ENCODE data around the gene IGFBP5.

IGFBP5 gene

GRCh38 chr2:216654528-216655052 is 40.8 kb downstream of the IGFBP5 start:
- no peak overlapping the region for H3K4me3 ChIP-seq (ENCODE audit: low read depth, low read length)
- no peaks in the 10 kb centered on the region for H3K27me3 ChIP-seq (ENCODE audit: control insufficient read depth, insufficient read depth, low read length)
- peaks cover 9% of the 10 kb centered on the region; the same call in 1 of the 2 replicates for H3K4me1 ChIP-seq (ENCODE audit: control insufficient read depth, insufficient read depth, low read length)
- no peak overlapping the region for H3K9ac ChIP-seq (ENCODE audit: low read depth, low read length)
- no peaks in the 10 kb centered on the region for H3K9me3 ChIP-seq (ENCODE audit: control insufficient read depth, insufficient read depth, low read length)
- H3K36me3 ChIP-seq (ENCODE audit: control insufficient read depth, insufficient read depth, low read length), result peaks cover 11% of the 10 kb centered on the region; the same call in 1 of the 2 replicates
- H3K27ac ChIP-seq (ENCODE audit: low read depth, low read length), result no peak overlapping the region

GRCh38 chr2:216653931-216654365 is 41.4 kb downstream of the IGFBP5 start:
- no peaks in the 10 kb centered on the region for H3K9me3 ChIP-seq (ENCODE audit: control insufficient read depth, insufficient read depth, low read length)
- H3K27me3 ChIP-seq (ENCODE audit: control insufficient read depth, insufficient read depth, low read length), result no peaks in the 10 kb centered on the region
- H3K36me3 ChIP-seq (ENCODE audit: control insufficient read depth, insufficient read depth, low read length), result peaks cover 6% of the 10 kb centered on the region; the same call in 1 of the 2 replicates
- peaks cover 9% of the 10 kb centered on the region; the same call in 1 of the 2 replicates for H3K4me1 ChIP-seq (ENCODE audit: control insufficient read depth, insufficient read depth, low read length)
- no peak overlapping the region for H3K27ac ChIP-seq (ENCODE audit: low read depth, low read length)
- no peak overlapping the region for H3K4me3 ChIP-seq (ENCODE audit: low read depth, low read length)
- no peak overlapping the region for H3K9ac ChIP-seq (ENCODE audit: low read depth, low read length)

- Histone ChIP-seq H3K4me1 (ENCODE audit: control insufficient read depth, insufficient read depth, low read length) (peaks cover 9% of the 10 kb centered on the region; the same call in 1 of the 2 replicates), H3K27ac (ENCODE audit: low read depth, low read length) (no peak overlapping the region), H3K36me3 (ENCODE audit: control insufficient read depth, insufficient read depth, low read length) (peaks cover 3% of the 10 kb centered on the region; the same call in 1 of the 2 replicates), H3K9ac (ENCODE audit: low read depth, low read length) (no peak overlapping the region), H3K4me3 (ENCODE audit: low read depth, low read length) (no peak overlapping the region), H3K27me3 (ENCODE audit: control insufficient read depth, insufficient read depth, low read length) (no peaks in the 10 kb centered on the region), H3K9me3 (ENCODE audit: control insufficient read depth, insufficient read depth, low read length) (no peaks in the 10 kb centered on the region)
These were observed 42.1 kb downstream of the IGFBP5 start for GRCh38 chr2:216653093-216653799.

DNA sequence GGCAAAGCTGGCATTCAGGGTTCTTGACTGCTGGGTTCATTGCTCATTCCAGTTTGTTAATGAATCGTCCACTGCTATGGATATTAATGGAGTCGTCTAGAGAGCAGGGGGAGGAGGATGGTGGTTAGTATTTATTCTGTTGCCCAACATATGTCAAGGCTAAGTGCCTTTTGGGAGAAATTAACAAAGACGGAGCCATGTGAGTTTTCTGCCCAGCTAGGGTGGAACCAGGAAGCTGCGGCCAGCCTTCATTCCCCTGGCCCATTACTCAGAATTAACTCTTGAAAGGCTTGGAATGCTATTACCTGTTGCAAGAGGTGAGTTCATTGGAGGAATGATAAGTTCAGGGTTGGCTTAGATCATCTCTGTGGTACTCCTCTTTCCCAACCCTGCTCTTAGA is 42.8 kb downstream of the IGFBP5 start:
- no peaks in the 10 kb centered on the region for H3K27me3 ChIP-seq (ENCODE audit: control insufficient read depth, insufficient read depth, low read length)
- no peaks in the 10 kb centered on the region for H3K9me3 ChIP-seq (ENCODE audit: control insufficient read depth, insufficient read depth, low read length)
- peaks cover 9% of the 10 kb centered on the region; the same call in 1 of the 2 replicates for H3K4me1 ChIP-seq (ENCODE audit: control insufficient read depth, insufficient read depth, low read length)
- H3K9ac ChIP-seq (ENCODE audit: low read depth, low read length), result no peak overlapping the region
- H3K4me3 ChIP-seq (ENCODE audit: low read depth, low read length), result no peak overlapping the region
- H3K27ac ChIP-seq (ENCODE audit: low read depth, low read length), result no peak overlapping the region
- H3K36me3 ChIP-seq (ENCODE audit: control insufficient read depth, insufficient read depth, low read length), result peaks cover 3% of the 10 kb centered on the region; the same call in 1 of the 2 replicates

- no peak overlapping the region for H3K9ac ChIP-seq (ENCODE audit: low read depth, low read length)
- H3K4me1 ChIP-seq (ENCODE audit: control insufficient read depth, insufficient read depth, low read length), result peaks cover 9% of the 10 kb centered on the region; the same call in 1 of the 2 replicates
- H3K27me3 ChIP-seq (ENCODE audit: control insufficient read depth, insufficient read depth, low read length), result no peaks in the 10 kb centered on the region
- H3K27ac ChIP-seq (ENCODE audit: low read depth, low read length), result no peak overlapping the region
- H3K4me3 ChIP-seq (ENCODE audit: low read depth, low read length), result no peak overlapping the region
- no peaks in the 10 kb centered on the region for H3K9me3 ChIP-seq (ENCODE audit: control insufficient read depth, insufficient read depth, low read length)
- peaks cover 3% of the 10 kb centered on the region; the same call in 1 of the 2 replicates for H3K36me3 ChIP-seq (ENCODE audit: control insufficient read depth, insufficient read depth, low read length)
These were observed 43.9 kb downstream of the IGFBP5 start for GRCh38 chr2:216651351-216651881.

GRCh38 chr2:216650626-216651257 is 44.6 kb downstream of the IGFBP5 start:
- Histone ChIP-seq H3K9ac (ENCODE audit: low read depth, low read length) (no peak overlapping the region), H3K27ac (ENCODE audit: low read depth, low read length) (no peak overlapping the region), H3K36me3 (ENCODE audit: control insufficient read depth, insufficient read depth, low read length) (peaks cover 6% of the 10 kb centered on the region; the same call in 1 of the 2 replicates)

GRCh38 chr2:216649574-216649973 is 45.8 kb downstream of the IGFBP5 start:
- no peak overlapping the region for H3K9ac ChIP-seq (ENCODE audit: low read depth, low read length)
- no peak overlapping the region for H3K27ac ChIP-seq (ENCODE audit: low read depth, low read length)
- peaks cover 9% of the 10 kb centered on the region; the same call in 1 of the 2 replicates for H3K4me1 ChIP-seq (ENCODE audit: control insufficient read depth, insufficient read depth, low read length)
- no peaks in the 10 kb centered on the region for H3K9me3 ChIP-seq (ENCODE audit: control insufficient read depth, insufficient read depth, low read length)
- H3K36me3 ChIP-seq (ENCODE audit: control insufficient read depth, insufficient read depth, low read length), result peaks cover 10% of the 10 kb centered on the region
- H3K27me3 ChIP-seq (ENCODE audit: control insufficient read depth, insufficient read depth, low read length), result no peaks in the 10 kb centered on the region
- no peak overlapping the region for H3K4me3 ChIP-seq (ENCODE audit: low read depth, low read length)

More at GRCh38 chr2:216650626-216651257, 44.6 kb downstream of the IGFBP5 start:
- Histone ChIP-seq H3K4me3 (ENCODE audit: low read depth, low read length) (no peak overlapping the region), H3K9me3 (ENCODE audit: control insufficient read depth, insufficient read depth, low read length) (no peaks in the 10 kb centered on the region), H3K27me3 (ENCODE audit: control insufficient read depth, insufficient read depth, low read length) (no peaks in the 10 kb centered on the region), H3K4me1 (ENCODE audit: control insufficient read depth, insufficient read depth, low read length) (peaks cover 9% of the 10 kb centered on the region; the same call in 1 of the 2 replicates)

DNA sequence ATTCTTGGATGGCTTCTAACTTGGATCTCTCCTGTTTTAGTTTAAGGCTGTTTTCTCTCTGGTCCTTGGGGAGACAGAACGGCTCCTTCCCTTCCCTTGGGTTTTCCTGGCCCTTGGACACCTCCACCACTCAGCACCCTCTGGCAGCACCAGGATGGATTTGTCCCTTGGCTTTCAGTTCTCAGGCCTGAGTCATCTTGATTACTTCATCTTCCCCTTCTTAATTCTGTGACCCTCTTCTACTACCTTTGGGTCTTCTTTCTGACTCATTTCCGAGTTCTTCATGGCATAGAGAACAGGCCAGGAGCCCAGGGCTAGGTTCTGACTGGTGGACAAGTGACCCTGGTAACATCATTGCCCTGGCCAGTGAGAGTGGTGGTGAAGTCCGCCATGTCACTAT is 47.2 kb downstream of the IGFBP5 start:
- Histone ChIP-seq H3K4me1 (ENCODE audit: control insufficient read depth, insufficient read depth, low read length) (peaks cover 19% of the 10 kb centered on the region), H3K27ac (ENCODE audit: low read depth, low read length) (no peak overlapping the region), H3K36me3 (ENCODE audit: control insufficient read depth, insufficient read depth, low read length) (peaks cover 12% of the 10 kb centered on the region), H3K4me3 (ENCODE audit: low read depth, low read length) (no peak overlapping the region), H3K9me3 (ENCODE audit: control insufficient read depth, insufficient read depth, low read length) (no peaks in the 10 kb centered on the region), H3K9ac (ENCODE audit: low read depth, low read length) (no peak overlapping the region), H3K27me3 (ENCODE audit: control insufficient read depth, insufficient read depth, low read length) (no peaks in the 10 kb centered on the region)

GRCh38 chr2:216646116-216646515 is 49.2 kb downstream of the IGFBP5 start:
- Histone ChIP-seq H3K9me3 (ENCODE audit: control insufficient read depth, insufficient read depth, low read length) (no peaks in the 10 kb centered on the region), H3K9ac (ENCODE audit: low read depth, low read length) (no peak overlapping the region), H3K4me1 (ENCODE audit: control insufficient read depth, insufficient read depth, low read length) (peaks cover 19% of the 10 kb centered on the region), H3K27me3 (ENCODE audit: control insufficient read depth, insufficient read depth, low read length) (no peaks in the 10 kb centered on the region), H3K36me3 (ENCODE audit: control insufficient read depth, insufficient read depth, low read length) (peaks cover 21% of the 10 kb centered on the region), H3K4me3 (ENCODE audit: low read depth, low read length) (no peak overlapping the region), H3K27ac (ENCODE audit: low read depth, low read length) (no peak overlapping the region)

DNA sequence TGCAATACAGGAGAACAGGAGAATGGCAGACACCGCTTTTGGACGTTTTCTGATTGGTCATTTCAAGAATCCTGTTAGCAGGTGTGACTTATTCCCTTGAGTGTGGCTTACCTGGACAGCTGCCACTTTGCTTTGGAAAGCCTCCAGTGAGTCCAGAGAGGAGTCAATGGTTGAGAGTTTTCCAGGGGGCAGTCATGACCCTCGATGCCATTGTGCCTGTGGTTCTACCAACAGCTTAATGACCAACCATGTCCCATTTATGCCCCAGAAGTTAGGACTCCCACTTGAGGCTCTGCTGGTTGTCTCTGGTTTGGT is 49.8 kb downstream of the IGFBP5 start:
- Histone ChIP-seq H3K27ac (ENCODE audit: low read depth, low read length) (no peak overlapping the region), H3K9ac (ENCODE audit: low read depth, low read length) (no peak overlapping the region)

More for the DNA sequence above, 49.8 kb downstream of the IGFBP5 start:
- Histone ChIP-seq H3K36me3 (ENCODE audit: control insufficient read depth, insufficient read depth, low read length) (peaks cover 26% of the 10 kb centered on the region), H3K4me3 (ENCODE audit: low read depth, low read length) (no peak overlapping the region), H3K9me3 (ENCODE audit: control insufficient read depth, insufficient read depth, low read length) (no peaks in the 10 kb centered on the region), H3K27me3 (ENCODE audit: control insufficient read depth, insufficient read depth, low read length) (no peaks in the 10 kb centered on the region), H3K4me1 (ENCODE audit: control insufficient read depth, insufficient read depth, low read length) (peaks cover 19% of the 10 kb centered on the region)
